RWPE2 (cell line): Measurements from ENCODE around the gene NCAN.

Experiments
- ATAC-seq: fragments of 200-7000 bp; cut with Tn5 transposase; 3 replicates; pipeline ENCODE4 v1.9.1; 2021; ENCODE audit warnings: low read depth
- DNase-seq: peaks from one replicate; pipeline ENCODE4 v3.0.0-alpha.2; 2020; ENCODE audit warnings: low spot score
- H3K27ac ChIP-seq: fragments of 450-650 bp; 2 replicates; pipeline ENCODE4 v1.5.1; 2017; ENCODE audit warnings: mild to moderate bottlenecking; ENCODE audit not compliant: poor library complexity, severe bottlenecking
- H3K27me3 ChIP-seq: fragments of 250-450 bp; sonication (Bioruptor Pico); 2 replicates; pipeline ENCODE4 v1.5.1; 2021; ENCODE audit warnings: mild to moderate bottlenecking, moderate library complexity; ENCODE audit not compliant: insufficient read depth, poor library complexity, severe bottlenecking
- H3K36me3 ChIP-seq: fragments of 250-450 bp; sonication (Bioruptor Pico); 2 replicates; pipeline ENCODE4 v1.5.1; 2020; ENCODE audit warnings: low read depth, mild to moderate bottlenecking, moderate library complexity
- H3K4me1 ChIP-seq: fragments of 250-450 bp; sonication (Bioruptor Pico); 2 replicates; pipeline ENCODE4 v1.5.1; 2021; ENCODE audit warnings: mild to moderate bottlenecking, moderate library complexity; ENCODE audit not compliant: insufficient read depth, poor library complexity, severe bottlenecking
- H3K4me3 ChIP-seq: fragments of 250-450 bp; sonication (Bioruptor Pico); 2 replicates; pipeline ENCODE4 v1.5.1; 2021; ENCODE audit warnings: mild to moderate bottlenecking, moderate library complexity; ENCODE audit not compliant: severe bottlenecking
- H3K9me3 ChIP-seq: fragments of 250-450 bp; sonication (Bioruptor Pico); 2 replicates; pipeline ENCODE4 v1.5.1; 2021; ENCODE audit warnings: mild to moderate bottlenecking, moderate library complexity; ENCODE audit not compliant: severe bottlenecking
- TF ChIP-seq, protein P1 (sequence below): fragments of 450-650 bp; IDR thresholded peaks from one replicate; pipeline ENCODE4 v1.5.1; 2017; ENCODE audit warnings: mild to moderate bottlenecking, moderate library complexity; ENCODE audit not compliant: poor library complexity, severe bottlenecking

The NCAN gene

GRCh38 chr19:19186742-19187141, 25.0 kb upstream of the NCAN start:
- Histone ChIP-seq H3K36me3 (peaks cover 22% of the 10 kb centered on the region), H3K9me3 (no peaks in the 10 kb centered on the region), H3K27ac (no peak overlapping the region), H3K27me3 (no peaks in the 10 kb centered on the region), H3K4me1 (no peaks in the 10 kb centered on the region), H3K4me3 (no peak overlapping the region)
- DNase-seq (no peak), ATAC-seq (no peak)
- TF ChIP-seq, protein P1, sequence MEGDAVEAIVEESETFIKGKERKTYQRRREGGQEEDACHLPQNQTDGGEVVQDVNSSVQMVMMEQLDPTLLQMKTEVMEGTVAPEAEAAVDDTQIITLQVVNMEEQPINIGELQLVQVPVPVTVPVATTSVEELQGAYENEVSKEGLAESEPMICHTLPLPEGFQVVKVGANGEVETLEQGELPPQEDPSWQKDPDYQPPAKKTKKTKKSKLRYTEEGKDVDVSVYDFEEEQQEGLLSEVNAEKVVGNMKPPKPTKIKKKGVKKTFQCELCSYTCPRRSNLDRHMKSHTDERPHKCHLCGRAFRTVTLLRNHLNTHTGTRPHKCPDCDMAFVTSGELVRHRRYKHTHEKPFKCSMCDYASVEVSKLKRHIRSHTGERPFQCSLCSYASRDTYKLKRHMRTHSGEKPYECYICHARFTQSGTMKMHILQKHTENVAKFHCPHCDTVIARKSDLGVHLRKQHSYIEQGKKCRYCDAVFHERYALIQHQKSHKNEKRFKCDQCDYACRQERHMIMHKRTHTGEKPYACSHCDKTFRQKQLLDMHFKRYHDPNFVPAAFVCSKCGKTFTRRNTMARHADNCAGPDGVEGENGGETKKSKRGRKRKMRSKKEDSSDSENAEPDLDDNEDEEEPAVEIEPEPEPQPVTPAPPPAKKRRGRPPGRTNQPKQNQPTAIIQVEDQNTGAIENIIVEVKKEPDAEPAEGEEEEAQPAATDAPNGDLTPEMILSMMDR: no peak

- ATAC-seq (no peak), DNase-seq (no peak)
These were observed 20.0 kb upstream of the NCAN start for GRCh38 chr19:19191768-19192077.

DNA sequence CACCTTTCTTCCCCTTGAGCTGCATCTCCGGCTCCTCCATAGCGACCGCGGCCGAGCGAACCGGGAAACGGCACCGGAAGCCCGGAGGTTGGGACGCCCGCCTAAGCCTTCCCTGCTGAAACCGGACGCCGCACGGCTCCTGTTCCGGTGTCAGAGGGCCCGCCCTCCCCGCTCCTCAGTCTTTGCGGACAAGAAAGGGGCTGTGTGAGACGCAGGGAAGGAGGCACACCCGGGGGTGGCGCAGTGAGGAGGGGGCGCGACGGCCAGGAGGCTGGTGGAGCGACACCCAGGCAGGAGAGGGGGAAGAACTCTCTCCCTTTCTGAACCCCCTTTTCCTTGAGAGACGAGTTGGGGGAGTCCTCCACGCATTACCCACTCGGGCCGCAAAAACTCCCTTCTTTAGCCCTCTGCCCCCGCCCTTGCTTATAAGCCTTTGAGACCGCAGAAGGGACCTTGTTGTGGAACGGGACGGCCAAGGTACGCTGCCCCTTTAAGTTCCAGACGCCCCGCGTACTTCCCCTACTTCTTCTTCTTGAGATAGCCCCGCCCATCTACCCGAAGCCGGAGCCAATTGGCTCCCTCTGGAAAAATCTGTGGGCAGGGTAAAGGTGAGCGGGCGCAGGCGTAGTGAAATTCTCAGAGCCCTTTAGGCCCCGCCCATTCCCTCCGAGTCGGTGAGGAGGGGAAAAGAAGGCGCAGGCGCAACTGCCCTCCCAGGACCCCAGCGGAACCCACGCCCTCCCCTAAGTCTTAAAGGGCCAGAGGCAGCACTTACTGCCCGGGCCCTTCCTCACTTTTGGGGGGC, 19.5 kb upstream of the NCAN start, which contains the start of the genes BORCS8 and RFXANK:
Gene BORCS8 (minus strand): TSS at position 75 of the 805 bp plus-strand sequence. CDS start 35 bp downstream, at position 40.
Gene RFXANK (plus strand): TSS at position 181 of the 805 bp plus-strand sequence. CDS start 1,689 bp downstream, outside the sequence.
- ATAC-seq: peak; percentile 88
- Histone ChIP-seq H3K4me3 (peak within 1 kb of the TSS; percentile 74), H3K9me3 (no peaks in the 10 kb centered on the region), H3K27me3 (no peaks in the 10 kb centered on the region), H3K4me1 (no peaks in the 10 kb centered on the region), H3K36me3 (peaks cover 16% of the 10 kb centered on the region), H3K27ac (peak within 1 kb of the TSS; percentile 70)
- peak; percentile 98 for DNase-seq
- TF ChIP-seq, protein P1: no peak

More at GRCh38 chr19:19191768-19192077, 20.0 kb upstream of the NCAN start:
- peak overlapping the region; percentile 74 for H3K4me3 ChIP-seq
- no peaks in the 10 kb centered on the region for H3K27me3 ChIP-seq
- H3K36me3 ChIP-seq: peaks cover 14% of the 10 kb centered on the region
- peak overlapping the region; percentile 70 for H3K27ac ChIP-seq
- no peaks in the 10 kb centered on the region for H3K9me3 ChIP-seq
- TF ChIP-seq, protein P1: no peak
- no peaks in the 10 kb centered on the region for H3K4me1 ChIP-seq

DNA sequence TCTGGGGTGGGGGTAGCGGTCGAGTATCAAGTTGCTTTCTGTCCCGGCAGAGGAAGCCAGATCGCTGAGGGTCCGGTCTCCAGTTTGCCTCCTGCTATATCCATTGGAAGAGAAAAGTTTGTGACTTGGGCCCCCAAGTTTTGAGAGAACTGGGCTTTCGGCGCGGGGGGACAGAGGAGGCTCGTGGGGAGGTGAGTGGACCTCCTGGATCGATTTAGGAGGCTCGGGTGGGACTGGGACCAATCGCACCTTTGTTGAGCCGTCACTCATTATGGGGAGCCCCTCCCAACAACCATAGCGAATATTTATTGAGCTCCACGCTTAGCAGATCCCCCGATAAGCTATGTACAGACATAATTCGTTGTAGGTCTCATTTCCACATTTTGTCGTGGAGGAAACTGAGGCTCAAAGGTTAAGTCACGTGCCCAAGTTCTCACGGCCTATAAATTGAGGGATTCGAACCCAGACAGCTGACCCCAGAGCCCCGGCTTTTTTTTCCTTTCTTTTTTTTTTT, 18.8 kb upstream of the NCAN start:
- TF ChIP-seq, protein P1: no peak
- peak overlapping the region; percentile 70 for H3K27ac ChIP-seq
- DNase-seq (no peak), ATAC-seq (peak; percentile 1; the same call in 1 of the 3 replicates)
- peaks cover 17% of the 10 kb centered on the region for H3K36me3 ChIP-seq
- no peaks in the 10 kb centered on the region for H3K9me3 ChIP-seq
- no peaks in the 10 kb centered on the region for H3K4me1 ChIP-seq
- peak overlapping the region; percentile 74 for H3K4me3 ChIP-seq
- no peaks in the 10 kb centered on the region for H3K27me3 ChIP-seq

GRCh38 chr19:19193926-19194325, 17.8 kb upstream of the NCAN start:
- DNase-seq (no peak), ATAC-seq (no peak)
- Histone ChIP-seq H3K36me3 (peaks cover 25% of the 10 kb centered on the region), H3K27ac (no peak overlapping the region), H3K4me1 (no peaks in the 10 kb centered on the region), H3K4me3 (no peak overlapping the region), H3K27me3 (no peaks in the 10 kb centered on the region), H3K9me3 (no peaks in the 10 kb centered on the region)
- TF ChIP-seq, protein P1: no peak
